Body of pancreas (tissue), 4 donors: Measurements from ENCODE around the gene ADAMTSL4.

Experiments
- CTCF ChIP-seq, 7 experiments: fragments of 450-650 bp in 4 of 7; fragments of 200-600 bp in 3 of 7; sonication (generic) in 3 of 7; IDR thresholded peaks; one replicate each; pipeline ENCODE4 v1.5.1; 2016 to 2019; ENCODE audit warnings: antibody characterized with exemption in 7 of 7
- POLR2A ChIP-seq, 3 donors: fragments of 450-650 bp; IDR thresholded peaks; one replicate each; pipeline ENCODE4 v1.6.1; 2016; ENCODE audit warnings: antibody characterized with exemption in 3 of 3, mild to moderate bottlenecking in 2 of 3

- no peak for TF ChIP-seq CTCF (IDR thresholded peaks at IDR 0.05)
- TF ChIP-seq POLR2A (IDR thresholded peaks at IDR 0.05), result no peak
Observed at GRCh38 chr1:150575072-150575489, 25.9 kb downstream of the ADAMTSL4 start.
